SK-N-SH treated with all-trans-retinoic acid at 6 μM for 48 hours (cell line): ENCODE measurements around the gene TTC7B.

Source experiments
- ATAC-seq: fragments of 200-7000 bp; cut with Tn5 transposase; 3 replicates; pipeline ENCODE4 v1.9.1; 2020; ENCODE audit warnings: mild to moderate bottlenecking, moderate library complexity
- BACH2 ChIP-seq: fragments of 250-450 bp; sonication (Bioruptor Pico); IDR thresholded peaks from 2 replicates; pipeline ENCODE4 v1.9.0; 2021; ENCODE audit warnings: mild to moderate bottlenecking, borderline replicate concordance
- CSDC2 ChIP-seq: fragments of 250-450 bp; sonication (Bioruptor Pico); IDR thresholded peaks from 2 replicates; pipeline ENCODE4 v1.5.0; 2020; ENCODE audit warnings: mild to moderate bottlenecking, moderate library complexity
- GLIS3 ChIP-seq: fragments of 250-450 bp; sonication (Bioruptor Pico); IDR thresholded peaks from 2 replicates; pipeline ENCODE4 v1.5.0; 2020; ENCODE audit warnings: mild to moderate bottlenecking, moderate library complexity
- ISL1 ChIP-seq: fragments of 250-450 bp; sonication (Bioruptor Pico); IDR thresholded peaks from 2 replicates; pipeline ENCODE4 v2.1.2; 2022; ENCODE audit warnings: mild to moderate bottlenecking, moderate library complexity
- PATZ1 ChIP-seq: fragments of 250-450 bp; sonication (Bioruptor Pico); IDR thresholded peaks from 2 replicates; pipeline ENCODE4 v1.8.0; 2020; ENCODE audit warnings: mild to moderate bottlenecking, moderate library complexity, borderline replicate concordance
- POU6F1 ChIP-seq: fragments of 250-450 bp; sonication (Bioruptor Pico); IDR thresholded peaks from 2 replicates; pipeline ENCODE4 v1.8.0; 2021; ENCODE audit warnings: low read depth, mild to moderate bottlenecking, moderate library complexity, borderline replicate concordance
- PPARA ChIP-seq: fragments of 250-450 bp; sonication (Bioruptor Pico); IDR thresholded peaks from 2 replicates; pipeline ENCODE4 v1.5.0; 2020; ENCODE audit warnings: mild to moderate bottlenecking, borderline replicate concordance
- RARB ChIP-seq: fragments of 250-450 bp; sonication (Bioruptor Pico); IDR thresholded peaks from 2 replicates; pipeline ENCODE4 v1.8.0; 2021; ENCODE audit warnings: mild to moderate bottlenecking, moderate library complexity
- TCF4 ChIP-seq: fragments of 250-450 bp; sonication (Bioruptor Pico); IDR thresholded peaks from 2 replicates; pipeline ENCODE4 v1.8.0; 2021; ENCODE audit warnings: mild to moderate bottlenecking, moderate library complexity, borderline replicate concordance
- TOX ChIP-seq: fragments of 250-450 bp; sonication (Bioruptor Pico); IDR thresholded peaks from 2 replicates; pipeline ENCODE4 v1.8.0; 2021; ENCODE audit warnings: mild to moderate bottlenecking, moderate library complexity, borderline replicate concordance
- ZC3H10 ChIP-seq: fragments of 250-450 bp; sonication (Bioruptor Pico); IDR thresholded peaks from 2 replicates; pipeline ENCODE4 v1.5.1; 2021; ENCODE audit warnings: mild to moderate bottlenecking, moderate library complexity
- ZFP3 ChIP-seq: fragments of 250-450 bp; sonication (Bioruptor Pico); IDR thresholded peaks from 2 replicates; pipeline ENCODE4 v1.5.0; 2020; ENCODE audit warnings: mild to moderate bottlenecking, moderate library complexity
- ZFP30 ChIP-seq: fragments of 450-650 bp; formaldehyde crosslinking; IDR thresholded peaks from 2 replicates; pipeline ENCODE4 v1.5.0; 2022; ENCODE audit warnings: mild to moderate bottlenecking, moderate library complexity
- ZNF70 ChIP-seq: fragments of 450-650 bp; formaldehyde crosslinking; IDR thresholded peaks from 2 replicates; pipeline ENCODE4 v1.5.0; 2020; ENCODE audit warnings: mild to moderate bottlenecking, moderate library complexity
- ZNF8 ChIP-seq: fragments of 450-650 bp; formaldehyde crosslinking; IDR thresholded peaks from 2 replicates; pipeline ENCODE4 v1.5.0; 2020; ENCODE audit warnings: mild to moderate bottlenecking, moderate library complexity
- TF ChIP-seq, protein P1 (sequence below): fragments of 250-450 bp; sonication (Bioruptor Pico); IDR thresholded peaks from 2 replicates; pipeline ENCODE4 v1.5.1; 2021; ENCODE audit warnings: mild to moderate bottlenecking, moderate library complexity
- TF ChIP-seq, protein P2 (sequence below): fragments of 250-450 bp; sonication (Bioruptor Pico); IDR thresholded peaks from 2 replicates; pipeline ENCODE4 v1.5.0; 2020; ENCODE audit warnings: mild to moderate bottlenecking, moderate library complexity

The TTC7B gene

DNA sequence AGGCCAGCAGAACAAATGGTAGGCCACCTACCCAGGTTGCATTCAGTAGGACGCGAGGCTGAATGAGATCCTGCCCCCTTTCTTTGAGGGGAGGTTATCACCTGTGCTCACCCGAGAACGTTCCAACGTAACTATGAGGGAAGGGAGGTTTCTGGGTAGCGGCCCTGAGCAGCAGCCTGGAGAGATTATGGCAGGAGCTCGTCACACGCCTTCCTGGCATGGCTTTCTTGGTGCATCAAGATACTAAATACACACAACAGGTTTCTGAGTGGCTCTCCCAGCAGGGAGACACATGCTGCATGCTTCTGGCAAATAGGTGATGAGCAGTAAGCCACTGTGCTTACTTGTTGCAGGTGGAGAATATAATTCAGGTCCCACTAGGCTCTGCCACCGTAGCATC, 271.7 kb downstream of the TTC7B start:
- TF ChIP-seq, protein P1, sequence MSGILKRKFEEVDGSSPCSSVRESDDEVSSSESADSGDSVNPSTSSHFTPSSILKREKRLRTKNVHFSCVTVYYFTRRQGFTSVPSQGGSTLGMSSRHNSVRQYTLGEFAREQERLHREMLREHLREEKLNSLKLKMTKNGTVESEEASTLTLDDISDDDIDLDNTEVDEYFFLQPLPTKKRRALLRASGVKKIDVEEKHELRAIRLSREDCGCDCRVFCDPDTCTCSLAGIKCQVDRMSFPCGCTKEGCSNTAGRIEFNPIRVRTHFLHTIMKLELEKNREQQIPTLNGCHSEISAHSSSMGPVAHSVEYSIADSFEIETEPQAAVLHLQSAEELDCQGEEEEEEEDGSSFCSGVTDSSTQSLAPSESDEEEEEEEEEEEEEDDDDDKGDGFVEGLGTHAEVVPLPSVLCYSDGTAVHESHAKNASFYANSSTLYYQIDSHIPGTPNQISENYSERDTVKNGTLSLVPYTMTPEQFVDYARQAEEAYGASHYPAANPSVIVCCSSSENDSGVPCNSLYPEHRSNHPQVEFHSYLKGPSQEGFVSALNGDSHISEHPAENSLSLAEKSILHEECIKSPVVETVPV (CRISPR knock-in tag), result no peak
- TF ChIP-seq TOX, result no peak
- no peak for TF ChIP-seq PATZ1
- TF ChIP-seq ZNF8, result no peak
- TF ChIP-seq ZFP3 (CRISPR knock-in tag), result no peak
- TF ChIP-seq CSDC2 (CRISPR knock-in tag), result no peak
- no peak for TF ChIP-seq ZFP30 (CRISPR knock-in tag)
- TF ChIP-seq RARB (CRISPR knock-in tag), result no peak
- no peak for TF ChIP-seq GLIS3 (CRISPR knock-in tag)
- ATAC-seq, result no peak

GRCh38 chr14:90543876-90544275, 272.4 kb downstream of the TTC7B start:
- TF ChIP-seq ZFP30 (CRISPR knock-in tag) (no peak), BACH2 (no peak), ZNF70 (CRISPR knock-in tag) (no peak), TCF4 (no peak), ZC3H10 (no peak), PPARA (CRISPR knock-in tag) (no peak), ISL1 (CRISPR knock-in tag) (no peak), POU6F1 (CRISPR knock-in tag) (no peak)
- TF ChIP-seq, protein P1 (CRISPR knock-in tag), result no peak
- TF ChIP-seq, protein P2, sequence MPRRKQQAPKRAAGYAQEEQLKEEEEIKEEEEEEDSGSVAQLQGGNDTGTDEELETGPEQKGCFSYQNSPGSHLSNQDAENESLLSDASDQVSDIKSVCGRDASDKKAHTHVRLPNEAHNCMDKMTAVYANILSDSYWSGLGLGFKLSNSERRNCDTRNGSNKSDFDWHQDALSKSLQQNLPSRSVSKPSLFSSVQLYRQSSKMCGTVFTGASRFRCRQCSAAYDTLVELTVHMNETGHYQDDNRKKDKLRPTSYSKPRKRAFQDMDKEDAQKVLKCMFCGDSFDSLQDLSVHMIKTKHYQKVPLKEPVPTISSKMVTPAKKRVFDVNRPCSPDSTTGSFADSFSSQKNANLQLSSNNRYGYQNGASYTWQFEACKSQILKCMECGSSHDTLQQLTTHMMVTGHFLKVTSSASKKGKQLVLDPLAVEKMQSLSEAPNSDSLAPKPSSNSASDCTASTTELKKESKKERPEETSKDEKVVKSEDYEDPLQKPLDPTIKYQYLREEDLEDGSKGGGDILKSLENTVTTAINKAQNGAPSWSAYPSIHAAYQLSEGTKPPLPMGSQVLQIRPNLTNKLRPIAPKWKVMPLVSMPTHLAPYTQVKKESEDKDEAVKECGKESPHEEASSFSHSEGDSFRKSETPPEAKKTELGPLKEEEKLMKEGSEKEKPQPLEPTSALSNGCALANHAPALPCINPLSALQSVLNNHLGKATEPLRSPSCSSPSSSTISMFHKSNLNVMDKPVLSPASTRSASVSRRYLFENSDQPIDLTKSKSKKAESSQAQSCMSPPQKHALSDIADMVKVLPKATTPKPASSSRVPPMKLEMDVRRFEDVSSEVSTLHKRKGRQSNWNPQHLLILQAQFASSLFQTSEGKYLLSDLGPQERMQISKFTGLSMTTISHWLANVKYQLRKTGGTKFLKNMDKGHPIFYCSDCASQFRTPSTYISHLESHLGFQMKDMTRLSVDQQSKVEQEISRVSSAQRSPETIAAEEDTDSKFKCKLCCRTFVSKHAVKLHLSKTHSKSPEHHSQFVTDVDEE (CRISPR knock-in tag), result no peak
- ATAC-seq, result no peak

- TF ChIP-seq ZNF8 (no peak), ZNF70 (CRISPR knock-in tag) (no peak), TCF4 (no peak), BACH2 (no peak)
- TF ChIP-seq, protein P2 (CRISPR knock-in tag), result no peak
Measured at GRCh38 chr14:90541076-90541634, 275.1 kb downstream of the TTC7B start.

More at GRCh38 chr14:90541076-90541634, 275.1 kb downstream of the TTC7B start:
- ATAC-seq, result no peak
